SU-DHL-6 (cell line): ENCODE data around the gene GTF2F2.

Source experiments
- H2AFZ ChIP-seq: fragments of 200-600 bp; sonication (generic); 2 replicates; pipeline ENCODE4 v1.6.1; 2014; ENCODE audit warnings: low read depth, mild to moderate bottlenecking, moderate library complexity, mixed read lengths, antibody characterized with exemption, low read length; ENCODE audit not compliant: severe bottlenecking
- H3F3A ChIP-seq: fragments of 200-600 bp; shearing (Covaris generic); 2 replicates; pipeline ENCODE4 v1.6.0; 2016; ENCODE audit warnings: antibody characterized with exemption, mild to moderate bottlenecking; ENCODE audit not compliant: insufficient read depth
- H3K27ac ChIP-seq: fragments of 200-600 bp; sonication (generic); 2 replicates; pipeline ENCODE4 v1.5.1; 2016; ENCODE audit warnings: low read depth, mild to moderate bottlenecking, low read length, moderate library complexity, mixed read lengths
- H3K27me3 ChIP-seq: fragments of 200-600 bp; sonication (generic), shearing (Covaris generic); 2 replicates; pipeline ENCODE4 v1.6.0; 2014; ENCODE audit warnings: mild to moderate bottlenecking, low read length
- H3K36me3 ChIP-seq: fragments of 200-600 bp; sonication (generic); 2 replicates; pipeline ENCODE4 v1.6.1; 2014; ENCODE audit warnings: mild to moderate bottlenecking, low read length, mixed read lengths
- H3K4me2 ChIP-seq: fragments of 300-600, 200-600 bp; shearing (Covaris generic), sonication (generic); 2 replicates; pipeline ENCODE4 v1.6.0; 2014; ENCODE audit warnings: low read length, low read depth, mild to moderate bottlenecking; ENCODE audit not compliant: poor library complexity, severe bottlenecking
- H3K4me3 ChIP-seq: fragments of 200-600 bp; sonication (generic); 2 replicates; pipeline ENCODE4 v1.5.1; 2014; ENCODE audit warnings: antibody characterized with exemption, low read length, mild to moderate bottlenecking, mixed read lengths; ENCODE audit not compliant: insufficient read depth, poor library complexity, severe bottlenecking
- H3K79me2 ChIP-seq: fragments of 200-600 bp; sonication (generic); 2 replicates; pipeline ENCODE4 v1.6.1; 2014; ENCODE audit warnings: mild to moderate bottlenecking, low read length, moderate library complexity; ENCODE audit not compliant: insufficient read depth
- H3K9ac ChIP-seq: fragments of 200-600 bp; sonication (generic); 2 replicates; pipeline ENCODE4 v1.7.0; 2014; ENCODE audit warnings: mild to moderate bottlenecking, low read length
- H3K9me2 ChIP-seq: fragments of 200-600 bp; sonication (generic); replicated peaks from 2 replicates; pipeline ENCODE4 v1.6.1; 2014; ENCODE audit warnings: low read length; ENCODE audit not compliant: insufficient read depth
- H3K9me3 ChIP-seq: fragments of 200-600 bp; sonication (generic); 2 replicates; pipeline ENCODE4 v1.6.1; 2014; ENCODE audit warnings: low read length, mixed read lengths; ENCODE audit not compliant: insufficient read depth
- H4K20me1 ChIP-seq: fragments of 200-600 bp; sonication (generic); 2 replicates; pipeline ENCODE4 v1.6.1; 2014; ENCODE audit warnings: low read depth, mild to moderate bottlenecking, antibody characterized with exemption, low read length, moderate library complexity, mixed read lengths
- EZH2phosphoT487 ChIP-seq: fragments of 200-600 bp; sonication (generic), shearing (Covaris generic); conservative IDR thresholded peaks from 2 replicates; pipeline ENCODE4 v1.6.1; 2018; ENCODE audit warnings: mild to moderate bottlenecking, antibody characterized with exemption, low read length, moderate library complexity, mixed read lengths
- TF ChIP-seq, protein P1 (sequence below): fragments of 200-600 bp; sonication (generic); IDR thresholded peaks from one replicate; pipeline ENCODE4 v1.5.1; 2017; ENCODE audit warnings: antibody characterized with exemption, mild to moderate bottlenecking, low read length, moderate library complexity; ENCODE audit not compliant: insufficient read depth, poor library complexity, severe bottlenecking

Gene GTF2F2

GRCh38 chr13:45086484-45086883, 33.8 kb upstream of the GTF2F2 start:
- TF ChIP-seq, protein P1, sequence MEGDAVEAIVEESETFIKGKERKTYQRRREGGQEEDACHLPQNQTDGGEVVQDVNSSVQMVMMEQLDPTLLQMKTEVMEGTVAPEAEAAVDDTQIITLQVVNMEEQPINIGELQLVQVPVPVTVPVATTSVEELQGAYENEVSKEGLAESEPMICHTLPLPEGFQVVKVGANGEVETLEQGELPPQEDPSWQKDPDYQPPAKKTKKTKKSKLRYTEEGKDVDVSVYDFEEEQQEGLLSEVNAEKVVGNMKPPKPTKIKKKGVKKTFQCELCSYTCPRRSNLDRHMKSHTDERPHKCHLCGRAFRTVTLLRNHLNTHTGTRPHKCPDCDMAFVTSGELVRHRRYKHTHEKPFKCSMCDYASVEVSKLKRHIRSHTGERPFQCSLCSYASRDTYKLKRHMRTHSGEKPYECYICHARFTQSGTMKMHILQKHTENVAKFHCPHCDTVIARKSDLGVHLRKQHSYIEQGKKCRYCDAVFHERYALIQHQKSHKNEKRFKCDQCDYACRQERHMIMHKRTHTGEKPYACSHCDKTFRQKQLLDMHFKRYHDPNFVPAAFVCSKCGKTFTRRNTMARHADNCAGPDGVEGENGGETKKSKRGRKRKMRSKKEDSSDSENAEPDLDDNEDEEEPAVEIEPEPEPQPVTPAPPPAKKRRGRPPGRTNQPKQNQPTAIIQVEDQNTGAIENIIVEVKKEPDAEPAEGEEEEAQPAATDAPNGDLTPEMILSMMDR = no peak
- TF ChIP-seq EZH2phosphoT487 = no peak
- Histone ChIP-seq H3K4me3 (no peak overlapping the region), H4K20me1 (no peaks in the 10 kb centered on the region), H3K9me3 (no peaks in the 10 kb centered on the region), H2AFZ (no peak overlapping the region), H3K27me3 (no peaks in the 10 kb centered on the region), H3K36me3 (no peaks in the 10 kb centered on the region), H3K4me2 (no peak overlapping the region), H3K9me2 (no peaks in the 10 kb centered on the region), H3F3A (no peaks in the 10 kb centered on the region), H3K9ac (no peak overlapping the region), H3K27ac (no peak overlapping the region), H3K79me2 (no peaks in the 10 kb centered on the region)

- Histone ChIP-seq H3K27me3 (no peaks in the 10 kb centered on the region), H3F3A (no peaks in the 10 kb centered on the region), H2AFZ (no peak overlapping the region), H3K9ac (no peak overlapping the region), H3K4me2 (no peak overlapping the region), H3K79me2 (no peaks in the 10 kb centered on the region), H3K9me3 (no peaks in the 10 kb centered on the region), H3K9me2 (no peaks in the 10 kb centered on the region), H3K4me3 (no peak overlapping the region), H3K36me3 (no peaks in the 10 kb centered on the region), H4K20me1 (no peaks in the 10 kb centered on the region), H3K27ac (no peak overlapping the region)
- TF ChIP-seq EZH2phosphoT487 = no peak
- TF ChIP-seq, protein P1 = no peak
Observed at GRCh38 chr13:45092663-45093062, 27.6 kb upstream of the GTF2F2 start.

DNA sequence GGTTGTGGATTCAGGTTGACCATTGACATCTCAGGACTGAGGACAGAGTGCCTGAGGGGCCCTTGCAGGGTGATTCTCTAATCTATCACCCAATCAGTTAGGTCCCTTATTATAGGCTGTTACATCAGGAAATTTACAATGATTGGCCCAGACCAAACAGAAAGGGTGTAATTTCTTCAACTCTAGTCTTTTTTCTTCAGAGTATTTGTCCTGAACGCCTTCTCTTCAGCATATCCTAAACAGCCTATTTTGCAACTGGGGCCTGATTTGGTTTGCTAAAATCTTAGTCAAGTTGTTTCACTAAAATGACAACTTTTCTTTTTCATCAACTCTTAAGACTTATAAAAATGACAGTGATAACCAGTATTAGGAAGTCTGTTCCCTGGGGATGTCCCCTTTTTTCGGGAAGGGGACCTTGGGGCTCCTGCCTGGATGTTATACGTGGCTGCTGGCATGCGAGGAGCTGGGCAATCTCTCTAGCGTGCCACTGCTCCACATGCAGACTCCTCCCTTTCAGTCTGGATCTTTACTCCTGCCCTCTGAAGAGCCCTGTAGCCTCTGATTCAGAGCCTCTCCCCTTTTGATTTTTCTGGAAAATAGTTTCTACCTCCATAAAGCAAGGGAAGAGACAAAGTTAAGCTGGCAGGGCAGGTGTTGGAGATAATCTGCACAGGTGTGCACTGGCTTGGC, 19.6 kb upstream of the GTF2F2 start:
- H4K20me1 ChIP-seq = no peaks in the 10 kb centered on the region
- H3K9me2 ChIP-seq = no peaks in the 10 kb centered on the region
- H3K4me2 ChIP-seq = no peak overlapping the region
- H3K9ac ChIP-seq = no peak overlapping the region
- no peaks in the 10 kb centered on the region for H3K36me3 ChIP-seq
- no peaks in the 10 kb centered on the region for H3F3A ChIP-seq
- H3K9me3 ChIP-seq = no peaks in the 10 kb centered on the region
- no peak overlapping the region for H3K27ac ChIP-seq
- H3K79me2 ChIP-seq = no peaks in the 10 kb centered on the region
- H3K27me3 ChIP-seq = no peaks in the 10 kb centered on the region
- H3K4me3 ChIP-seq = no peak overlapping the region
- no peak overlapping the region for H2AFZ ChIP-seq
- TF ChIP-seq, protein P1 = no peak
- TF ChIP-seq EZH2phosphoT487 = no peak
